GM18868 (cell line): ENCODE data around the gene TMIE.
"Not testable (repeated sequence)": the region's sequence is repeated elsewhere in the genome, so short reads cannot be mapped to it uniquely, and the experiment has no call there.

Experiments
- ATAC-seq: cut with Tn5 transposase; IDR thresholded peaks from one replicate; pipeline ENCODE4 v1.9.1; 2021; ENCODE audit warnings: mild to moderate bottlenecking, moderate library complexity; ENCODE audit not compliant: unreplicated experiment

TMIE gene

GRCh38 chr3:46719044-46719565 is 17.9 kb downstream of the TMIE start:
- no peak for ATAC-seq

- no peak for ATAC-seq
Observed at GRCh38 chr3:46719735-46720271, 18.6 kb downstream of the TMIE start.

- ATAC-seq, result no peak
Observed at GRCh38 chr3:46721009-46721408, 19.8 kb downstream of the TMIE start.

GRCh38 chr3:46722443-46722842 is 21.3 kb downstream of the TMIE start:
- no peak for ATAC-seq

GRCh38 chr3:46724424-46724823 is 23.2 kb downstream of the TMIE start:
- ATAC-seq, result no peak

- no peak for ATAC-seq
Observed at GRCh38 chr3:46725621-46726314, 24.6 kb downstream of the TMIE start.

GRCh38 chr3:46729038-46729437 is 27.8 kb downstream of the TMIE start:
- no peak for ATAC-seq

GRCh38 chr3:46730819-46731218 is 29.6 kb downstream of the TMIE start:
- ATAC-seq, result no peak

DNA sequence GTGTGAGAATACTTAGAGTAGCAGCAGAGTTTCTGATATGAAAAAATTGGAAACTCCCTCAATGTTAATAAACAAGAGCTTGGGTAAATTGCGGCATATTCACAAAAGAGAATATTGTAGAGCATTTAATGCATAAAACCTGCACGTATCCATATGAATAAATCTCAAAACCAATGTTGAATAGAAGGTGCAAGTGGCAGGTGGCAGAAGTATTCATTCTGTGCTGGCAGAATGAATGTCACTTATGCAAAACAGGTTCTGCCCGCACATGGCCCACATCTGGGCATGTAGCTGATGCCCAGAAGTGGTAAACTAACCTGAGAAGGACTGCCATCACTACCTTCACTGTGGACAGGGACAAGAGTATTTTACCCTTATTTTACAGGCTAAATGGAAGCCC is 30.6 kb downstream of the TMIE start:
- no peak for ATAC-seq

GRCh38 chr3:46733026-46733800 is 32.0 kb downstream of the TMIE start:
- no peak for ATAC-seq

GRCh38 chr3:46734773-46735172 is 33.6 kb downstream of the TMIE start:
- no peak for ATAC-seq

DNA sequence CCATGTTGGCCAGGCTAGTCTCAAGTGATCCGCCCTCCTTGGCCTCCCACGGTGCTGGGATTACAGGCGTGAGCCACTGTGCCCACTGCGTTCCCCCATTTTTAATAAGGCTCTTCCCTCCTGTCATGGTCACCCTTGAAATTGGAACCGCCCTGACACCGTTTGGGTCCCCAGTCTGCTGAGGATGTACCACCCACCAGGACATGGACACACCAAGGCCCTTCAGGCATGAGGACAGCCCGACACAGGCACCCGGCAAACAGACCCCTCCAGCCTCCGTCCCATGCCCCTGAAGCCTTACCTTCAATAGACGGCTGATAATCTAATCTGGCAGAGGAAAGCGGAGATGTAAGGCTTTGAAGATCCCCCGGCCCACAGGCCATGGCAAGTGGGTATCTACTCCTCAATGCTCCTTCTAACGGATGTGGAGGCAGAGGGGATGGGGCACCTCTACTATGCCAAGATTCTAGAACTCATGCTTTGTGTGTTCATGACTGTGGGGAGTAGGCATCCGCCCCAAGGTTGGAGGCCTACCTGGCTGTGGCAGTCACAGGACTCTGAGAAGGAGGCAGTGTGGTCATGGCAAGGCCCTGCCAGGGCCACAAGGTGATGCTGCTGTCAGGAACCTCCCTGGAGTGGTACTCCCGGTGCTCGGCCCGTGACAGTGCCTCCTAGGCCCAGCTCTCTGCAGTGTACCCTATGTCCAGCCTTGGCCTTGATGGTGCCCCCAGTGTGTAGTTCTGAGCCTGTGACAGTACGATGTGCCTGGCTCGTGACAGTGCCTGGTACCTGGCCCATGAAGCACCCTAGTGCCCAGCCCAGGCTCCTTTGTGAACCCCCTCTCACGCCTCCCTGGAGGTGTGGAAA is 35.0 kb downstream of the TMIE start:
- no peak for ATAC-seq

DNA sequence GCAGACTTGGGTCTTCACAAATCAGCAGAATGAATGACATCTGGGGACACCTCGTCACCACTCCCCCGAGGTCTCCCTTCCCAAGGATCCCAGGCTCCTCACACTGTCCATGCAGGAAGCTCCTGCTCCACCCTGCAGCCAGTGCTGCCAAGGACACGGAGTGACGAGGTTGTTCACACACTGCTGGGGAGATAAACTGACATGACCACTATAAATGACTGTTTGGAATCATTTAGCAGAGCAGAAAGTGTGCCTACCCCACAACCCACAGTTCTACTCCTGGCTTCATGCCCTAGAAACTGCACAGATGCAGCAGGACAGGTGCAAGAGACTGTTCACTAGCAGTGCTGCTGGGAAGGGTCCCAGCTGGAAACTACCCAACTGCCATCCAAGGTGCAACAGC is 36.1 kb downstream of the TMIE start:
- ATAC-seq, result no peak

- not testable (repeated sequence) for ATAC-seq
Observed at GRCh38 chr3:46739565-46739964, 38.4 kb downstream of the TMIE start.

GRCh38 chr3:46742992-46743585 is 41.9 kb downstream of the TMIE start:
- no peak for ATAC-seq

GRCh38 chr3:46746711-46747110 is 45.5 kb downstream of the TMIE start:
- no peak for ATAC-seq

GRCh38 chr3:46748170-46748569 is 47.0 kb downstream of the TMIE start:
- ATAC-seq, result no peak

DNA sequence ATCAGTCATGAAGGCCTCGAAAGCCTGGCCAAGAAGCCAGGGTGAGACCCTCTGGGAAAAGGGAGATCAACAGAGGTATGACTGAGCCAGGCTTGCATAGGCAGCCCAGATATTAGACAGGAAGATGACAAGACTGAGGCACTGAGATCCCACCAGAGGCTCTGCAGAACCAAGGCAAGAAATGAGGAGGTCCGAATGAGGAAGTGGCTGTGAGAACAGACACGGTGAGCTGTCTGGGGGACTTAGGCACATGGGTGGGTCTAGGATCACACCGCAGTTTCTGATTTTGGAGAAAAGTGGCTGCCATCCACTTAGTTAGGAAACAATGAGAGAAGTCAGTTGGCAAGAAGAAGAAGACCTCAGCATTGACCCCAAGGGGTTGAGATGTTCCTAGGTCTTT is 47.9 kb downstream of the TMIE start:
- no peak for ATAC-seq

- ATAC-seq, result no peak
Observed at GRCh38 chr3:46750555-46751038, 49.4 kb downstream of the TMIE start.

- peak; percentile 67 for ATAC-seq
Observed at GRCh38 chr3:46753127-46753526, 51.9 kb downstream of the TMIE start.
